CD4-positive, alpha-beta T cell treated with Interleukin-15 for 1 hour (primary cell): Measurements from ENCODE around the gene RPAP3.

Experiments used
- DNase-seq: peaks from one replicate; pipeline ENCODE4 v3.0.0-alpha.2; 2020

Gene RPAP3, protein sequence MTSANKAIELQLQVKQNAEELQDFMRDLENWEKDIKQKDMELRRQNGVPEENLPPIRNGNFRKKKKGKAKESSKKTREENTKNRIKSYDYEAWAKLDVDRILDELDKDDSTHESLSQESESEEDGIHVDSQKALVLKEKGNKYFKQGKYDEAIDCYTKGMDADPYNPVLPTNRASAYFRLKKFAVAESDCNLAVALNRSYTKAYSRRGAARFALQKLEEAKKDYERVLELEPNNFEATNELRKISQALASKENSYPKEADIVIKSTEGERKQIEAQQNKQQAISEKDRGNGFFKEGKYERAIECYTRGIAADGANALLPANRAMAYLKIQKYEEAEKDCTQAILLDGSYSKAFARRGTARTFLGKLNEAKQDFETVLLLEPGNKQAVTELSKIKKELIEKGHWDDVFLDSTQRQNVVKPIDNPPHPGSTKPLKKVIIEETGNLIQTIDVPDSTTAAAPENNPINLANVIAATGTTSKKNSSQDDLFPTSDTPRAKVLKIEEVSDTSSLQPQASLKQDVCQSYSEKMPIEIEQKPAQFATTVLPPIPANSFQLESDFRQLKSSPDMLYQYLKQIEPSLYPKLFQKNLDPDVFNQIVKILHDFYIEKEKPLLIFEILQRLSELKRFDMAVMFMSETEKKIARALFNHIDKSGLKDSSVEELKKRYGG

GRCh38 chr12:47705566-47706425, at the start of gene RPAP3:
Gene RPAP3, minus strand, starts transcription at chr12:47706030. Its CDS starts 3,190 bp downstream, at chr12:47702840.
- DNase-seq, result peak; percentile 94

- no peak for DNase-seq
Observed at GRCh38 chr12:47754881-47755280, 49.1 kb upstream of the RPAP3 start.

DNA sequence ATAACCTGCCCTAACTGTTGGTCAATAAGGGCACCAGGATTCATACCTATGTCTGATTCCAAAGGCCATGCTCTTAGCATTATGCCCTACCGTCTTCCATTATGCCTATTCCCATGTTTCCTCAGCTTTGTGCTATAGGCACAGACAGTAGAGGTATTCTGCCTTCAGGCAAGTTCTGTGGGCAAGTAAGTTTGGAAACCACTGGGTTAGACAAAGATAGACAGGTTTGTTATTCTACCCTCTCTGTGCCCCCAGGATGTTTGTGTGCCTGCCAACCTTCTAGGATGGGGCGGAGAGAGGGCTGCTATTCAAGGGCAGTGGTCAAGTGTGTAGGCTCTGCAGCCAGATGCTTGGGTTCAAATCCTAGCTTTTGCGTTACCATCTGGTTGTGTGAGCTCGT, 48.3 kb upstream of the RPAP3 start:
- no peak for DNase-seq

DNA sequence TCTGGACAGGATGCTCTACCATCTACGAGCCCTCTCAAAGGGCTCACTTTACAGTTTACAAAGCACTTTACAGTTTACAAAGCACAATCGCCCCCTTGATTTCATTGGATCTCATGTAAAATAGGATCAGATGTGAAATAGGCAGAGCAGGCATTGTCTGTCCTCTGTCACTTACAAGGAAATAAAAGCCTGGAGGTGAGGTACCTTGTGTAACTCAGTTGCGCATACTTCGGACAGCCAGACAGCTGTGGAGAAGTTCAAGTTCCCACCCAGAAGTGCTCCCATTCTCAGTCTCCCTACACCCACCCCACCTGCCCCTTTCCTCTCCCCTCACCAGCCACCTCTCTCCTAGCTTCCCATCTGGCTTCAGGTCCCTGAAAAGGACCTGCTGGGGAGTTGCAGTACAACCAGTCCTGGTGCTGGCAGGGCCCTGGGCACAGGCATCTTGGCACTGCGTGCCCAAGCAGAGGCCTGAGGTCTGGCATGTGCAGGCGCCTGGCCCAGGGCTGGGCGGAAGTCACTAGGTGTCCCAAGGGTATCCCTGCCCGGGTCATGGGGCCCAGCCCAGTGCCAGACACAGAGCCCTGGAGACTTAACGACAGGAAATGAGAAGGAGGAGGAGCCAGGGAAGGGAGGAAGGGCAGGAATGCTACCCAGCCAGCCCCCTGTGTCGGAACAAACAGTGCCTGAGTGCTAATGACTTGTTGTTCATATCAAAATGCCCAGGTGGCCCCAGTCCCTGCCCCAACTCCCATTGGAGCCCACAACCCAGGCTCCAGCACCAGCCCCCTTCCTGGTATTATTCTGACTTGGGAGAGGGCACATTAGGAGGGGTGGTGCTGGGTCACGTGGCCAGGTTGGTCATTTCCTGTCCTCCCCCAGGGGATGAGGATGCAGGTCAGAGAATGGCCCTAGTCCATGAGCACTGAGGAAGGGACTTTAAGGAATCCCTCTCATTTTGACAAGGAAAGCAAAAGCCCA, 47.5 kb upstream of the RPAP3 start:
- no peak for DNase-seq

- no peak for DNase-seq
Observed at GRCh38 chr12:47752552-47752951, 46.7 kb upstream of the RPAP3 start.

- no peak for DNase-seq
Observed at GRCh38 chr12:47752121-47752520, 46.3 kb upstream of the RPAP3 start.

DNA sequence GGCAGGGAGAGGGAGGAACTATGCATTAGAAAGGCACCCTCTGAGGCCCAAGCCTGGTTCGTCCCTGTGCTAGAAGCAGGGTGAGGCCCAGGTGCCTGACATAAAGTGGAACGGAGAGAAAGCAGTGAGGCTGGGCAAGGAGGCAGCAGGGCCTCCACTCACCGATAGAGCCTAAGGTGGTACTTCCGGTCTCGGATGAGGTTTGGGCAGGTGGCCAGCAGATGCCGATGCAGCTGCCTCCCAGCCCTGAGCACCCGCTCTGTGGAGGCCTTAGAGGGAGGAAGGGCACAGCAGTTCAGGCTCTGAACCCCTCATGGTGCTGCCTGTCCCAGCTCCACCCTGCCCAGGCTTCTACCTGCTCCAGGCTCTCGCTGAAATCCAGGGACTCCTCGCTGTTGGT, 45.7 kb upstream of the RPAP3 start:
- DNase-seq, result no peak

GRCh38 chr12:47750916-47751470, 45.2 kb upstream of the RPAP3 start:
- no peak for DNase-seq

GRCh38 chr12:47750229-47750798, 44.5 kb upstream of the RPAP3 start:
- no peak for DNase-seq

DNA sequence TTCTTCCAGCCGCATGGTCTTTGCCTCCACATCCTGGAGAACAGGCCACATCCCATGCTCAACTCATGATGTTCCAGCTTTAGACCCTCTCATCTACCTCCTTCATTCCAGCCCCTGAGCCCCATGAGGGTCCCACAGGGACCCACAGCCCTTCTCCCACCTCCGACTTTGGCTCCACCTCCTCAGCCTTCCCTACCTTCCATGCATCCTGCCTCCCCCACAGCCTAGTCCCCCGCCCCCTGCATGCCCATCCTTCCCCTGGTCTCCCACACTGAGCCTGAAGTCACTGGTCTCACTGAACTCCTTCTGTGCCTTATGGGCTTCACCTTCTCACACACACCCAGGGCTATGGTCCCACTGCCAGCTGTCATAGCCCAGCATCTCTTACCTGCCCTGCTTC, 43.1 kb upstream of the RPAP3 start:
- no peak for DNase-seq

- no peak for DNase-seq
Observed at GRCh38 chr12:47748507-47748828, 42.6 kb upstream of the RPAP3 start.

GRCh38 chr12:47747596-47748506, 42.0 kb upstream of the RPAP3 start:
- DNase-seq, result no peak

- no peak for DNase-seq
Observed at GRCh38 chr12:47747126-47747525, 41.3 kb upstream of the RPAP3 start.

GRCh38 chr12:47746523-47746922, 40.7 kb upstream of the RPAP3 start:
- DNase-seq, result no peak

GRCh38 chr12:47746073-47746472, 40.2 kb upstream of the RPAP3 start:
- DNase-seq, result no peak

GRCh38 chr12:47745485-47746041, 39.7 kb upstream of the RPAP3 start:
- DNase-seq, result no peak

DNA sequence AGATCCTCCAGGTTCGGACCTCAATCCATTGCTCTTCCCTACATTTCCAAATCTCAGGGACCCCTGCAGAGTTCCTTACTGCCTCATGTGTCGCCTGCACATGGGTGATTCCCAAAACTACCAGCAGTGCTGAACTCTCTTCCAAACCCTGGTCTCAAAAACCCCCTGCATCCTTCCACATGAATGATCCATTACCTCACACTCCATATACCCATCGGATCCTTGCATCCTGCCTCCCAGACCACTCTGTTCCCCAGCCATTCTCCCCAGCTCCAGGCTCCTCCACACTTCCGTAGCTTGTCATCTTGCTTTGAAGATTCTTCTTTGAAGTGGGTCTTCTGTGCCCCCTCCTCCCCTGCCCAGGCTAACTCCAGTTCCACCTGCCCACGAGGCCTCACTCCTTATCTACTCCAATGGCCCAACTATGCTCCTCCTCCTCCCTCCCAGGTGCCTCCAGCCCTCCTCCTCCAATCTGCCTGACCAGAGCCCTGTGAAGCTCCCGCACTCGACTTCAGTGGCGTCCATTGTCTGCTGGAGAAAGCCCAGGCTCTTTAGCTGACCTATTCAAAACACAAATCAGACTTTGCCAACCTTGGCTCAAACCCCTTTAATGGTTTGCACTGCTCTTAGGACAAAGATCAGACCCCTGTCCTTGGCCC, 39.1 kb upstream of the RPAP3 start:
- DNase-seq, result no peak

DNA sequence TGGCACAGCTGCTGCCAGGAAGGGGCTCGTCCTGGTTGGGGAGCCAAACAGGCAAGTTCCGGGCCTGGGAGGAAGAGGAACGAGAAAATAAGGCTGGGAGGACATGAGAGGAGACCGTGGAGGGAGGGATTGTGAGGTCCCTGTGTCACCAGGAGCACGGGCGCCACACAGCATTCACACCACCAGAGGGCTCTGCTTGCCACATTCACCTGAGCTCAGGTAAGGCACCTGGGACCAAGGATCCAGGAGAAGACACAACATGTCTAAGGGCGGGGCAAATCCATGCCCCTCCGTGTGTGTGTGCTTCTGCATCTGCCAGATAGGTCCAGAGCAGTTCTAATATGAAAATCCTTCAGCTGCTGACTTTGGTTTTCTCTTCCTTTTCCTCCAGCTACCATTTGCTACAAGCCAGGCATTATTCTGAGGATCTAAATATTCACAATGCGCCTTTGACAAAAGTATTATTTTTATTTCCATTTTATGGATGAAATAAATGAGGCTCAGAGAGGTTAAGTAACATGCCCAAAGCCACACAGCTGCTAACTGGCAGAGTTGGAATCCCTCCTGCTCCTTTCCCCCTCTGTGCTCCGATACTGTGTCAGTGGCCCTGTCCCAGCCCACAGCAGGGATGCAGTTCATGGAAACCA, 38.3 kb upstream of the RPAP3 start:
- DNase-seq, result peak; percentile 65

DNA sequence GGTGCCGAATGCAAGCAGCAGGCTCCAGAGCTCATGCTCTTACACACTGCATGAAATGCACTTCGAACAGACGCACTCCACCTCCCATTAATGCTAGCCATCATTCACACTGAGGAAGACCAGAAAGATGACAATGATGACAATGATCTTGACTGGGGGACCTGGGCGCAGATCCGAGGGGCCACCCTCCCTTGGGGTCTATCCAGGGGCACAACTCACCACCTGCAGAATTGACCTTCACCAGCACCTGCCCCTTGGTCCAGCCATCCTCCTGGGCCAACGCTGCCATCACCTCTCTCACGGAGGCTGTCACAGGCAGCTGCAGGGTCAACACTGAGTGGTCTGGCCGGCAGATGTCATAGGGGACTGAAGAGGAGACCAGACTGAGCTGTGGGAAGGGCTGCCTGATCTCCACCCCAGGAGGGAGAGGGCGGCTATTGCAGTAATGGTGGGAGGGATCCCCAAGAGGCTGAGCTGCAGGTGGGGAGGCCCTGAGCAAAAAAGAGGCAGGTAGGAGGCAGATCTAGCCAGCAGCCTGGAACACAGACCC, 37.6 kb upstream of the RPAP3 start:
- DNase-seq, result no peak
